ENCODE data around the gene OGDH.

OGDH gene

GRCh38 chr7:44638611-44639557 is 32.5 kb downstream of the OGDH start:
- DNase-seq = peak; percentile 69 to 73

DNA sequence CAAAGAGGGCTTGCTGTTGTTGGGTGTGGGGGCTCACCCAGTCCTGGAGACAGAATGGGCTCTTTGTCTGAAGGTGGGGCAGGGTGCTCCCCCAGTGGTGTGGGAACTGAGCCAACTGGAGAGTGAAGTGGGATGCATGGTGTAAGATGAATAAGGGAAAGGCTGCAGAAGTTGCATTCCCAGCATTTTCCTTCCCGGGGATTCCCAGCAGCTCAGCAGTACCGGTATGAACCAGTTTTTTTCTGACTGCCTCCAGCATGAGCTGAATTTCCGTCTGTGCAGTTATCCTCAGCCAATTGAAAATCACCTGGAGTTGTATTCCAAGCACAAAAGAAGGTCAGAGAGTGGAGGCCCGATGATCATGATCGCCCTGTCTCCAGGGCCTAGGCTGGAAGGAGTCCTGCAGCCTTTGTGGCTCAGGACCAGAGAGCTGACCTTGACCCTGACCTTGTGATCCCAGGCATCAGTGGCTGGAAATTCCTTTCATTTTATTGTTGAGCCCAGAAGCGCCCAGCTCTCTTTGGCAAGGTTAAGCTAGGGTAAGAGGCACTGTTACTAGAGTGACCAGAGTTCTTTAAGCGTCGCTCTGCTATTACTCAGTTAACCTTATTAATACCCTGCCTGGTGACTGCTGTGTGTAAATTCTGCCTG is 33.4 kb downstream of the OGDH start:
- DNase-seq = no peak

DNA sequence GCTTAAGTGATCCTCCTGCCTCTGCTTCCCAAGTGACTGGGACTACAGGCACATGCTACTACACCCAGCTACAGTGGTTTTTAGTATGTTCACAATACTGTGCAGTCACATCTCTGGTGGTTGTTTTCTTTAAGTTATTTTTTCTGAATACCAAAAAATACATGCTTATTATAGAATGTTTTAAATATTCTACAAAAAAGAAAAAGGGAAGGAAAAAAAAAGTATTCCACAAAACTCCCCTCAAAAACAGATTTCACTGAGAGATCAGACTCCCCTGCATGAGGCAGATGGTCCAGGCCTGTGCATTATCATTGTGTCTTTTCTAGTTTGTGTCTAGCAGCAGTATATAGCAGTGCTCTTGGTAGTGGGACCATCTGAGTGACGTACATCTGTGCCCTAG is 36.8 kb downstream of the OGDH start:
- DNase-seq = no peak

GRCh38 chr7:44645254-44645653 is 38.8 kb downstream of the OGDH start:
- DNase-seq = no peak

- DNase-seq = no peak
These were observed 39.3 kb downstream of the OGDH start for GRCh38 chr7:44645696-44646095.

DNA sequence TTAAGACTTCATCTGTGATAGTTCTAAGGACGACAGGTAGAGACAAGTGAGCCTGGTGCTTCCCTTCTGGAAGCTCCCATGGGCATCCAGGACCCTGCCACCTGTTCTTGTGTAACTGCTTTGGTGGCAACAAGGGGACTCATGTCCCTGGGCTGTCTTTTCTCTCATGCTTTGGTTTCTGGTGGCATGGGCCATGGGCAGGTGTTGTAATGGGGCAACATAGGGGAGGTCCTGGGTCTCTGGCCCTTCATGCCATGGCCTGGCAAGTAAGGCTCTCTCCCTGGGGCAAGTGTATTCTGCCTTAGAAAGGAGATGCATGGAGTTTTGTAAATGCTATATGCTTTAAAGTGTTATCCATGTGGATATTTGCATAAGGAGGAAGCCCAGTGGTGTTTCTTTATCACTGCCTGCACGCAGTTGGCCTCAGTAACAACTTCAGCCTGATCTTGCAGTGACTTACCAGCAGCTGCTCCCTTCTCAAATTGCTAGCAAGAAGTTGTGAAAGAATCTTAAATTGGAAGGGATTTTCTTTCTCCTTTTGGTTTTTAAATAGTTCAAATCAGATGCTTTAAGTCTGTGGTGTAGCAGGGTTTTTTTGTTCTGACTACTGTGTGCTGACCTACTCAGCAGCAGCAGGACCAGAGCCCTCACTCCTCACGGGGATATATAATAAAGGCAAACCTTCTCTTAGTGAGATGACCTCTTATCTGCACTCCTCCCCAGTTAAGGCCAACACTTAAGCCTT is 39.9 kb downstream of the OGDH start:
- DNase-seq = no peak

DNA sequence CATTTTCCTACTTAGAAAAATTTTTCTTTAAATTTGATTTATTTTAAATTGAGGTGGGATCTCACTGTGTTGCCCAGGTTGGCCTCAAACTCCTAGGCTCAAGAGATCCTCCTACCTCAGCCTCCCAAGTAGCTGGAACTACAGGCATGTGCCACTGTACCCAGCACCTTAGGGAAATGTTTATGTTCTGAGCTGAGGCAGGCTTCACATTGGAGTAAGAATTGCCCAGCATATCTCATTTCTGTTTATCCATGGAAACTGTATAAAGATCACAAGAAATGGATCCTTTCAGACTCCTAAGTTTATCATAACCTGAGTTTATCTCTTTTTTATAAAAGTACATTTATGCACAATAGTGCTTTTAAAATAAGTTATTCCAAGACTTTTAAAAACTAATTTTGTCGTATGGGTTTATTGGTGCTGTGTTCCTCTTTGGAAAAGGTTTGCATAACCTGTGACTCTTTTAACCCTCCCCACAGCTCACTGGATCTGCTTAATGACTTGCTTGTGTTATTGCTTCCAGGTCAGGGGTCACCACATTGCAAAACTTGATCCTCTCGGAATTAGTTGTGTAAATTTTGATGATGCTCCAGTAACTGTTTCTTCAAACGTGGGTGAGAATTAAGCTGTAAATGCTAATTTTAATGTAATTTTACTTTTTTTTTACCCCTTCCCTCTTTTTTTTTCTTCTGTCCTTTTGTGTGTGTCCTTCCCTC is 40.7 kb downstream of the OGDH start:
- no peak for DNase-seq

DNA sequence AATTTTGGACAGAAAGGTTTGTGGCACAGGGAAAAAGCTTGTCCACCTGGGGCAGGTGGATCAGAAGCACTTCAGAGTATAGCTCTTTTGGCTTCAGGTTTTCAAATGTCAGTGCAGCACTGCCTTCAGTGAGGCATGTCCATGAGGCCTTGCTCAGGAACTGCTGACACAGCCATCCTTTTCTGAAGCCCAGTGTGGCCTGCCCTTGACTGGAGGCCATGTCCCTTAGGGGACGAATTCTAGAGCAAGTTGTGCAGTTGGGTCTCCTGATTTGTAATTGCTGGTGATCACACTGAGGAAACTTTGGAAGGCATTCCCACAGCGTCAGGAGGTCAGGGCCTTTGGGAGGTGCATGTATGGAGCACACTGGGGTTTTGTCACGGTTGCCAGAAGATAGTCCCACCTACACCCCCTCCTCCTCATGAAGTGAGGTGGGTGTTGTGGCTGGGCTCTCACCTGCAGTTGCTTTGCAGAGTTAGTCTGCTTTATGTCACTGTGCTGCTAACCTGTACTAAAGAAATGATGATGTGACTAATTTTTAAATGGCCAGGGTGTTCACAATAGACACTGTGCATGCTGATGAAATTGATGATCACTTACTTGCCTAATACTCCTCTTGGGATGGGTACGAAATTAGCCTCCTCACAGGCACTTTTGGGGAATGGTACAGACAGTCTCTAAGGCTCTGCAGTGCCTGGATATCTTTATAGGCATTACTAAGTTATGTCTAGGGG is 41.7 kb downstream of the OGDH start:
- no peak for DNase-seq

DNA sequence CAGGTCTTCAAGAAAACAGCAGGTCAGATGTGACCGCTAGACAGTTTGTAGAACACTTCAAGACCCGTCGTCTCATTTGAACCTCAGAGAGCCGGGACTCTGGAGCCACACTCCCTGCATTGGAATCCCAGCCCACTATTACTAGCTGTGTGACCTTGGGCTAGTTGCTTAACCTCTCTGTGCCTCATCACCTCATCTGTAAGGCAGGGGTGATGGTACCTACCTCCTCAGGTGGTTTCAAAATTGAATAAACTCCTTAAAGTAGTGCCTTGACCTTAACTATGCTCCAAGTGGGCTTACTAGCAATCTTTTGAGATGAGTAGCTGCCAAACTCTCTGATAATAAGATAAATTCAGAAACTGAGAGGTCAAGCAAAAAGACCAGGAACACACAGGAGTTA is 43.8 kb downstream of the OGDH start:
- DNase-seq = no peak

GRCh38 chr7:44650772-44651171 is 44.3 kb downstream of the OGDH start:
- no peak for DNase-seq

GRCh38 chr7:44652535-44652934 is 46.1 kb downstream of the OGDH start:
- DNase-seq = no peak

GRCh38 chr7:44654255-44654796 is 47.9 kb downstream of the OGDH start:
- no peak for DNase-seq

GRCh38 chr7:44655341-44655740 is 48.9 kb downstream of the OGDH start:
- no peak for DNase-seq

- no peak for DNase-seq
These were observed 52.6 kb downstream of the OGDH start for GRCh38 chr7:44658979-44659378.

- no peak for DNase-seq
These were observed 54.8 kb downstream of the OGDH start for GRCh38 chr7:44661233-44661632.

- DNase-seq = no peak
These were observed 58.5 kb downstream of the OGDH start for GRCh38 chr7:44664780-44665461.

DNA sequence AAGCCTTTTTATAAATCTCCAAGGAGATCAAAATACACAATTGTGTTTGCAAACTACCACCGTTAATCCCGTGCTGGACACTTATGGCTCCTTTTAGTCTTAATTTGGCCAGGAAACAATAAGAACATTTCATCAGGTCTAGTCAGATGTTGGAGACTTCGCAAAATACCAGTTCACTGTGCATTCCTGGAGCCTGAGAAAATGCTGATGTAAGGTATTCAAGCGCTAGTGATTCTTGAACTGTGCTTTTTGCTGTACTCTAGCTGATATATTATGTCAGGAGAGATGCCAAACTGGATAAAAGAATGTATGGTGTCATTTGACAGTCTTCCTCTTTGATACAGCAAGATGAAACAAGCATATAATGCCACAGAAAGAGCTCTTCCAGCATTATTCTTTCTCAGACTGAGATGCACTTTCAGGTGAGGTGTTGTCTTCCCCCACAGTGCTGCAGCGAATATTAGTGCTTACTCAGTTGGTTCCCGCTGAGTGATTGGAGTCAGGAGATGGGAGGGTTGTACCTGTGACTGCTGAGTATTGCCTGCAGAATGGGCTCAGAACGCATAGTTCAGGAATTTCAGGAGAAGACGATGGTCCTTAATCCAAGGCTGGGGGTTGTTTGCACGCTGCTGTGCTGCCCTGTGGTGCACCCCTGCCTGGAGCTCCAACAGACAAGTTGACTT is 59.2 kb downstream of the OGDH start:
- DNase-seq = no peak

- no peak for DNase-seq
These were observed 60.1 kb downstream of the OGDH start for GRCh38 chr7:44666566-44666965.

- no peak for DNase-seq
These were observed 60.8 kb downstream of the OGDH start for GRCh38 chr7:44667190-44667589.

GRCh38 chr7:44671069-44671468 is 64.6 kb downstream of the OGDH start:
- DNase-seq = no peak

GRCh38 chr7:44673324-44673723 is 66.9 kb downstream of the OGDH start:
- no peak for DNase-seq
